Peyer's patch (tissue), 4 donors: Measurements from ENCODE around the gene CCDC183. TPM values are rescaled to one million over a fixed set of nuclear protein-coding genes. Genes with fewer than 3 reads are reported as not detected.

Experiments used
- DNase-seq, 3 donors: peaks; one replicate each; pipeline ENCODE4 v3.0.0-alpha.2; 2017 to 2019
- H3K27ac ChIP-seq, 4 donors: fragments of 200-600 bp; sonication (generic); one replicate each; pipeline ENCODE4 v1.5.1; 2016 to 2019
- H3K27me3 ChIP-seq, 2 donors: fragments of 200-600 bp; sonication (generic); one replicate each; pipeline ENCODE4 v1.5.1; 2019
- H3K36me3 ChIP-seq, 3 donors: fragments of 200-600 bp; sonication (generic); one replicate each; pipeline ENCODE4 v1.5.1; 2016 to 2019
- H3K4me1 ChIP-seq, 4 donors: fragments of 200-600 bp; sonication (generic); one replicate each; pipeline ENCODE4 v1.5.1; 2016 to 2019
- H3K4me3 ChIP-seq, 4 donors: fragments of 200-600 bp; sonication (generic); 1 replicate in 3 of 4; 2 replicates in 1 of 4; pipeline ENCODE4 v1.5.1; 2016 to 2019; ENCODE audit warnings: mild to moderate bottlenecking in 1 of 4
- H3K9me3 ChIP-seq, 4 donors: fragments of 200-600 bp; sonication (generic); one replicate each; pipeline ENCODE4 v1.5.1; 2016 to 2019; ENCODE audit warnings: mild to moderate bottlenecking in 1 of 4
- CTCF ChIP-seq, 6 experiments: fragments of 450-650 bp in 4 of 6; fragments of 200-600 bp in 2 of 6; sonication (generic) in 1 of 6; IDR thresholded peaks; one replicate each; pipeline ENCODE4 v1.5.1; 2017 to 2019; ENCODE audit warnings: antibody characterized with exemption in 6 of 6, mild to moderate bottlenecking in 3 of 6, moderate library complexity in 1 of 6
- POLR2A ChIP-seq, 2 donors: fragments of 450-650 bp; IDR thresholded peaks; one replicate each; pipeline ENCODE4 v1.5.1; 2017; ENCODE audit warnings: antibody characterized with exemption in 2 of 2, mild to moderate bottlenecking in 2 of 2, moderate library complexity in 2 of 2
- total RNA-seq, 4 donors: library from RNA; depleted of rRNA; stranded (reverse); fragments of >200 nt; gene quantifications; one replicate each; pipeline ENCODE4 v1.1.0, GENCODE V29; 2016

CCDC183 gene
- total RNA-seq, 4 donors from 2014 or later, result 16.6 to 69.9 (median 46.0) TPM

GRCh38 chr9:136826188-136826541, 30.0 kb downstream of the CCDC183 start:
- H3K4me3 ChIP-seq, result no peak overlapping the region
- no peak for DNase-seq
- H3K36me3 ChIP-seq, result peaks cover 0 to 78% (median 0%) of the 10 kb centered on the region in 3 donors
- no peak for TF ChIP-seq POLR2A (IDR thresholded peaks at IDR 0.05)
- TF ChIP-seq CTCF (IDR thresholded peaks at IDR 0.05), result no peak
- peaks cover 0 to 6% (median 0%) of the 10 kb centered on the region in 4 donors for H3K4me1 ChIP-seq
- H3K9me3 ChIP-seq, result no peaks in the 10 kb centered on the region
- H3K27me3 ChIP-seq, result no peaks in the 10 kb centered on the region
- H3K27ac ChIP-seq, result no peak overlapping the region

- Histone ChIP-seq H3K4me1 (peaks cover 0 to under 1% (median 0%) of the 10 kb centered on the region in 4 donors), H3K27ac (no peak overlapping the region), H3K36me3 (peaks cover 0 to 86% (median 0%) of the 10 kb centered on the region in 3 donors), H3K9me3 (no peaks in the 10 kb centered on the region), H3K4me3 (no peak overlapping the region), H3K27me3 (no peaks in the 10 kb centered on the region)
- no peak for TF ChIP-seq POLR2A (IDR thresholded peaks at IDR 0.05)
- TF ChIP-seq CTCF (IDR thresholded peaks at IDR 0.05), result no peak
- no peak for DNase-seq
These were observed 30.8 kb downstream of the CCDC183 start for GRCh38 chr9:136826703-136827582.

GRCh38 chr9:136827794-136828473, 31.8 kb downstream of the CCDC183 start:
- Histone ChIP-seq H3K4me3 (no peak overlapping the region), H3K27me3 (no peaks in the 10 kb centered on the region), H3K27ac (no peak overlapping the region), H3K4me1 (no peaks in the 10 kb centered on the region), H3K36me3 (peaks cover 0 to 95% (median 0%) of the 10 kb centered on the region in 3 donors), H3K9me3 (no peaks in the 10 kb centered on the region)
- TF ChIP-seq CTCF (IDR thresholded peaks at IDR 0.05) (no peak), POLR2A (IDR thresholded peaks at IDR 0.05) (no peak)
- DNase-seq, result no peak

- Histone ChIP-seq H3K27ac (no peak overlapping the region), H3K4me1 (no peaks in the 10 kb centered on the region), H3K27me3 (no peaks in the 10 kb centered on the region), H3K9me3 (no peaks in the 10 kb centered on the region), H3K4me3 (no peak overlapping the region), H3K36me3 (peaks cover 0 to 91% (median 0%) of the 10 kb centered on the region in 3 donors)
- no peak for DNase-seq
- TF ChIP-seq CTCF (IDR thresholded peaks at IDR 0.05), result no peak
- no peak for TF ChIP-seq POLR2A (IDR thresholded peaks at IDR 0.05)
These were observed 32.5 kb downstream of the CCDC183 start for GRCh38 chr9:136828474-136829140.

GRCh38 chr9:136829412-136829811, 33.3 kb downstream of the CCDC183 start:
- no peaks in the 10 kb centered on the region for H3K27me3 ChIP-seq
- H3K27ac ChIP-seq, result no peak overlapping the region
- TF ChIP-seq CTCF (IDR thresholded peaks at IDR 0.05), result no peak
- TF ChIP-seq POLR2A (IDR thresholded peaks at IDR 0.05), result no peak
- peaks cover 0 to 83% (median 0%) of the 10 kb centered on the region in 3 donors for H3K36me3 ChIP-seq
- H3K4me1 ChIP-seq, result no peaks in the 10 kb centered on the region
- no peaks in the 10 kb centered on the region for H3K9me3 ChIP-seq
- DNase-seq, result no peak
- H3K4me3 ChIP-seq, result no peak overlapping the region
